GM12878 (cell line): Measurements from ENCODE around the gene SELENOW.

Source experiments
- ASH2L ChIP-seq: fragments of 300-600, 200-600 bp; sonication (generic); IDR thresholded peaks from 2 replicates; pipeline ENCODE4 v1.6.1; 2017; ENCODE audit warnings: low read depth, mild to moderate bottlenecking, borderline replicate concordance
- CEBPB ChIP-seq, 2 experiments: fragments of 150-350 bp in 1 of 2; IDR thresholded peaks; 2 replicates each; pipeline ENCODE4 v1.6.1; 2012 to 2014; ENCODE audit warnings: low read depth in 2 of 2, low read length in 2 of 2, borderline replicate concordance in 1 of 2, inconsistent platforms in 1 of 2
- CHD2 ChIP-seq: IDR thresholded peaks from 2 replicates; pipeline ENCODE4 v1.6.1; 2011; ENCODE audit warnings: low read depth, low read length, improper control_type of control experiment, borderline replicate concordance
- EGR1 ChIP-seq, 2 experiments: IDR thresholded peaks; 1 replicate in 1 of 2; 2 replicates in 1 of 2; pipeline ENCODE4 v1.6.1; 2011 to 2012; ENCODE audit warnings: low read depth in 2 of 2, low read length in 2 of 2, borderline replicate concordance in 1 of 2, mild to moderate bottlenecking in 1 of 2, moderate library complexity in 1 of 2
- FOXM1 ChIP-seq: IDR thresholded peaks from 2 replicates; pipeline ENCODE4 v1.6.1; 2012; ENCODE audit warnings: low read depth, mild to moderate bottlenecking, inconsistent platforms, low read length, moderate library complexity
- GABPA ChIP-seq: IDR thresholded peaks from 2 replicates; pipeline ENCODE4 v1.6.1; 2014; ENCODE audit warnings: antibody characterized with exemption, low read depth, mild to moderate bottlenecking, inconsistent platforms
- MYC ChIP-seq: IDR thresholded peaks from 2 replicates; pipeline ENCODE4 v1.6.1; 2011; ENCODE audit warnings: mild to moderate bottlenecking, low read length, moderate library complexity, inconsistent platforms; ENCODE audit not compliant: insufficient read depth, insufficient replicate concordance, insufficient read length, severe bottlenecking
- NR2C2 ChIP-seq: IDR thresholded peaks from 2 replicates; pipeline ENCODE4 v1.6.1; 2011; ENCODE audit warnings: borderline replicate concordance, low read depth; ENCODE audit not compliant: control insufficient read depth, insufficient read length
- POLR2AphosphoS5 ChIP-seq: IDR thresholded peaks from 2 replicates; pipeline ENCODE4 v1.6.1; 2011; ENCODE audit warnings: mild to moderate bottlenecking, low read length, inconsistent platforms
- RAD51 ChIP-seq: fragments of 450-650 bp; IDR thresholded peaks from 2 replicates; pipeline ENCODE4 v1.6.1; 2016; ENCODE audit warnings: moderate library complexity, mild to moderate bottlenecking, inconsistent platforms
- SIN3A ChIP-seq: IDR thresholded peaks from 2 replicates; pipeline ENCODE4 v1.6.1; 2012; ENCODE audit warnings: low read depth, low read length, improper control_type of control experiment
- ZBTB4 ChIP-seq: fragments of 450-650 bp; formaldehyde crosslinking; IDR thresholded peaks from 2 replicates; pipeline ENCODE4 v1.4.0; 2022; ENCODE audit warnings: mild to moderate bottlenecking, moderate library complexity
- TF ChIP-seq, protein P1 (sequence below), 3 experiments: IDR thresholded peaks in 2 of 3; conservative IDR thresholded peaks in 1 of 3; 2 replicates each; pipeline ENCODE4 v1.5.1; 2011; ENCODE audit warnings: low read depth in 3 of 3, low read length in 3 of 3, mild to moderate bottlenecking in 3 of 3, control low read depth in 2 of 3, moderate library complexity in 2 of 3, inconsistent platforms in 1 of 3, mixed read lengths in 1 of 3; ENCODE audit not compliant: control insufficient read depth in 2 of 3, insufficient read depth in 1 of 3; ENCODE audit errors: extremely low read depth in 1 of 3
- TF ChIP-seq, protein P2 (sequence below): fragments of 450-650 bp; IDR thresholded peaks from 2 replicates; pipeline ENCODE4 v1.6.1; 2016; ENCODE audit warnings: mild to moderate bottlenecking

GRCh38 chr19:47729799-47730520 is 48.5 kb upstream of the SELENOW start:
- TF ChIP-seq MYC (no peak), NR2C2 (no peak), CEBPB (IDR thresholded peaks at IDR 0.05; ENCODE audit: borderline replicate concordance in 1 of 2, low read depth in 2 of 2, low read length in 2 of 2) (no peak), POLR2AphosphoS5 (no peak), SIN3A (no peak), EGR1 (IDR thresholded peaks at IDR 0.05; ENCODE audit: borderline replicate concordance in 1 of 2, low read depth in 2 of 2, low read length in 2 of 2) (no peak), RAD51 (no peak), GABPA (no peak), ZBTB4 (no peak), ASH2L (no peak), CHD2 (no peak), FOXM1 (no peak)
- TF ChIP-seq, protein P1, sequence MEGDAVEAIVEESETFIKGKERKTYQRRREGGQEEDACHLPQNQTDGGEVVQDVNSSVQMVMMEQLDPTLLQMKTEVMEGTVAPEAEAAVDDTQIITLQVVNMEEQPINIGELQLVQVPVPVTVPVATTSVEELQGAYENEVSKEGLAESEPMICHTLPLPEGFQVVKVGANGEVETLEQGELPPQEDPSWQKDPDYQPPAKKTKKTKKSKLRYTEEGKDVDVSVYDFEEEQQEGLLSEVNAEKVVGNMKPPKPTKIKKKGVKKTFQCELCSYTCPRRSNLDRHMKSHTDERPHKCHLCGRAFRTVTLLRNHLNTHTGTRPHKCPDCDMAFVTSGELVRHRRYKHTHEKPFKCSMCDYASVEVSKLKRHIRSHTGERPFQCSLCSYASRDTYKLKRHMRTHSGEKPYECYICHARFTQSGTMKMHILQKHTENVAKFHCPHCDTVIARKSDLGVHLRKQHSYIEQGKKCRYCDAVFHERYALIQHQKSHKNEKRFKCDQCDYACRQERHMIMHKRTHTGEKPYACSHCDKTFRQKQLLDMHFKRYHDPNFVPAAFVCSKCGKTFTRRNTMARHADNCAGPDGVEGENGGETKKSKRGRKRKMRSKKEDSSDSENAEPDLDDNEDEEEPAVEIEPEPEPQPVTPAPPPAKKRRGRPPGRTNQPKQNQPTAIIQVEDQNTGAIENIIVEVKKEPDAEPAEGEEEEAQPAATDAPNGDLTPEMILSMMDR (IDR thresholded peaks at IDR 0.05 in 2 of 3, conservative IDR thresholded peaks at IDR 0.05 in 1 of 3; ENCODE audit: control insufficient read depth in 2 of 3, extremely low read depth in 1 of 3, insufficient read depth in 1 of 3, low read depth in 3 of 3, low read length in 3 of 3), result no peak
- TF ChIP-seq, protein P2, sequence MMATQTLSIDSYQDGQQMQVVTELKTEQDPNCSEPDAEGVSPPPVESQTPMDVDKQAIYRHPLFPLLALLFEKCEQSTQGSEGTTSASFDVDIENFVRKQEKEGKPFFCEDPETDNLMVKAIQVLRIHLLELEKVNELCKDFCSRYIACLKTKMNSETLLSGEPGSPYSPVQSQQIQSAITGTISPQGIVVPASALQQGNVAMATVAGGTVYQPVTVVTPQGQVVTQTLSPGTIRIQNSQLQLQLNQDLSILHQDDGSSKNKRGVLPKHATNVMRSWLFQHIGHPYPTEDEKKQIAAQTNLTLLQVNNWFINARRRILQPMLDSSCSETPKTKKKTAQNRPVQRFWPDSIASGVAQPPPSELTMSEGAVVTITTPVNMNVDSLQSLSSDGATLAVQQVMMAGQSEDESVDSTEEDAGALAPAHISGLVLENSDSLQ, result no peak
